ENCODE results near the gene DNM2.
A peak's percentile ranks its signal among the peaks of the same experiment; 100 is the strongest.
"Not testable (repeated sequence)": the region's sequence is repeated elsewhere in the genome, so short reads cannot be mapped to it uniquely, and the experiment has no call there.

The DNM2 gene

DNA sequence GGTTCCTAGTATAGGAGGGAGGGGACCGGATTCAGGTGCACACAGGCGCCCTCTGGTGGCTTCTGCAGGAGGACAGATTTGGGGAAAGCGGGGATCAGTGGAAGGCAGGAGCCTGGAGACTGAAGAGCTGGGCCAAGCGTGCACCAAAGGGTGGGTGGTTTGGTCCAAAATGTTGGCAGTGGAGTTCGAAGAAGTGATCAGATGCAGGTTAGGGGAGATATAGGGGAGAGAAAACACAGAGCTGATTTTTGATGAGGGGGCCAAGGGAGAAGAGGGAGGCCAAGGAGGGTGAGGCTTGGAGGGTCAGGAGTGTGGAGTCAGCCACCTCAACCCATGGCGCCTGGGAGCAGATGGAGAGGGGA, 146.6 kb downstream of the DNM2 start:
- TF ChIP-seq CTCF (IDR thresholded peaks at IDR 0.05; ENCODE audit: control extremely low read depth, extremely low read depth, low read depth, missing control alignments), result peak; percentile 93
- DNase-seq (ENCODE audit: extremely low spot score), result peak; percentile 88
- ChIA-PET POLR2A (interaction anchor here (1.1 kb wide), 1 partner anchor 147 kb away, joined by 4 read pairs; no protein-coding TSS in a partner anchor), CTCF (interaction anchor here (0.6 to 6.4 kb wide), 50 partner anchors 9 to 448 kb away, joined by 3 to 107 read pairs (median 4); partner anchors contain the start of genes C19orf38, DNM2, QTRT1 and TMED1)

GRCh38 chr19:10866495-10866894, 148.6 kb downstream of the DNM2 start:
- ChIA-PET CTCF (interaction anchor here (0.6 to 6.4 kb wide), 7 partner anchors 8 to 449 kb away, joined by 3 to 107 read pairs (median 6); partner anchors contain the start of genes C19orf38, DNM2 and TMED1), POLR2A (no interaction called here)
- no peak for TF ChIP-seq CTCF (IDR thresholded peaks at IDR 0.05; ENCODE audit: control extremely low read depth, extremely low read depth, low read depth, missing control alignments)
- no peak for DNase-seq (ENCODE audit: extremely low spot score)

DNA sequence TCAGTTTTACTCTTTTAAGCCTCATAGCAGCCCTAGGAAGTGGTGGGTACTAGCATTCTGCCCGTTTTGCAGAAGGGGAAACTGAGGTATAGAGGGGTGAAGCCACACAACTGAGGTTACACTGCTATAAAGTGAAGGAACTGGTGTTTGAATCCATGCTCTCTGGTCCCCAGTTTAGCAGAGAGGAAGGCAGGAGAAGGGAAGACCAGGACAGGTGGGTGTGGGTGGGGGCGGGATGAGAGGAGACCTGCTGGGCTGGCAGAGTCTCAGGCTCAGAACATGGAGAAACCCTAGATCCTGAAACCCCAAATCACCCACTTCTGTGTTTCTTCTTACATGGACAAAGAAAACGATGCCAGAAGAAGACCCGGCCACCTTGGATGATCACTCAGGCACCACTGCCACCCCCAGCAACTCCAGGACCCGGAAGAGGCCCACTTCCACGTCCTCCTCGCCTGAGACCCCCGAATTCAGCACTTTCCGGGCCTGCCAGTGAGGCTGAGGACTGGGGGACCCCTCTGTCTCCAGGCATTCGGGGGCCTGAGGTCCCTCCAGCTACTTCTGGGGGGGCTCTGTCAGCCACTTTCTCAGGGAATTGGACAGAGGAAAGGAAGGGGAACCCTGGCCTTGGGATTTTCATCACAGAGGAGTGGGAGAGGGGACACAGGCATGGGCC, 151.1 kb downstream of the DNM2 start:
- ChIA-PET POLR2A (no interaction called here), CTCF (interaction anchor here (1.7 kb wide), 1 partner anchor 10 kb away, joined by 10 read pairs; no protein-coding TSS in a partner anchor)
- no peak for TF ChIP-seq CTCF (IDR thresholded peaks at IDR 0.05; ENCODE audit: control extremely low read depth, extremely low read depth, low read depth, missing control alignments)
- no peak for DNase-seq (ENCODE audit: extremely low spot score)

DNA sequence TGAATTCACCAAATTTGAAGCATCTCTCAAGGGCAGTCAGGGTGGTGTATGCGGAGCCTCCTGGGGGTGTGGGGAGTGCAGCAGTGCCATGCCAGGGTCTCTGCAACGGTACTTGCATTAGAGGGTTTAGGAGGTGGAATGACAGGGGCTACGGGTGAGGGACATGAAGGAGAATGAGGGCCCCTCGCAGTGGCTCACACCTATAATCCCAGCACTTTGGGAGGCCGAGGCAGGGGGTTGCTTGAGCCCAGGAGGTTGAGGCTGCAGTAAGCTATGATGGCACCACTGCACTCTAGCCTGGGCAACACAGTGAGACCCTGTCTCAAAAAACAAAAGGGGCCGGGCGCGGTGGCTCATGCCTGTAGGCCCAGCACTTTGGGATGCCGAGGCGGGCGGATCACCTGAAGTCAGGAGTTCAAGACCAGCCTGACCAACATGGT, 152.0 kb downstream of the DNM2 start:
- POLR2A ChIA-PET; DNase-seq (ENCODE audit: extremely low spot score): not testable (repeated sequence)
- CTCF ChIA-PET, result interaction anchor here (1.0 to 2.3 kb wide), 3 partner anchors 9 to 152 kb away, joined by 3 to 13 read pairs (median 11); partner anchors contain the start of gene DNM2

- ChIA-PET POLR2A (interaction anchor here (0.5 to 0.6 kb wide), 2 partner anchors 530 to 688 kb away, joined by 3 read pairs; no protein-coding TSS in a partner anchor), CTCF (interaction anchor here (0.5 to 2.7 kb wide), 14 partner anchors 9 to 169 kb away, joined by 3 to 13 read pairs (median 4); partner anchors contain the start of genes DNM2, QTRT1, TIMM29 and TMED1)
- no peak for TF ChIP-seq CTCF (IDR thresholded peaks at IDR 0.05; ENCODE audit: control extremely low read depth, extremely low read depth, low read depth, missing control alignments)
- no peak for DNase-seq (ENCODE audit: extremely low spot score)
These were observed 152.6 kb downstream of the DNM2 start for GRCh38 chr19:10870501-10870954.

- CTCF ChIA-PET, result interaction anchor here (0.5 to 2.7 kb wide), 13 partner anchors 9 to 169 kb away, joined by 3 to 13 read pairs (median 4); partner anchors contain the start of genes DNM2, QTRT1, TIMM29 and TMED1
- POLR2A ChIA-PET, result interaction anchor here (0.5 to 0.6 kb wide), 2 partner anchors 530 to 687 kb away, joined by 3 read pairs; no protein-coding TSS in a partner anchor
- DNase-seq (ENCODE audit: extremely low spot score), result peak; percentile 100
- peak; percentile 98 for TF ChIP-seq CTCF (IDR thresholded peaks at IDR 0.05; ENCODE audit: control extremely low read depth, extremely low read depth, low read depth, missing control alignments)
These were observed 153.2 kb downstream of the DNM2 start, which contains the start of gene CARM1 for GRCh38 chr19:10870955-10871603. Gene CARM1, plus strand, starts transcription at chr19:10871553. Its CDS starts 150 bp downstream, at chr19:10871703.
